Progenitor cell of endocrine pancreas (in vitro differentiated cells): ENCODE results near the gene FXYD4. TPM values are rescaled to one million over a fixed set of nuclear protein-coding genes. Genes with fewer than 3 reads are reported as not detected.
"Not testable (repeated sequence)": the region's sequence is repeated elsewhere in the genome, so short reads cannot be mapped to it uniquely, and the experiment has no call there.

Source experiments
- DNase-seq: peaks from one replicate; pipeline ENCODE4 v3.0.0; 2021; ENCODE audit warnings: low spot score; ENCODE audit not compliant: unreplicated experiment
- H3K27ac Mint-ChIP-seq: 2 replicates; pipeline ENCODE4 v1.8.0; 2021; ENCODE audit warnings: mild to moderate bottlenecking, moderate library complexity, mixed read lengths
- H3K27me3 Mint-ChIP-seq: 2 replicates; pipeline ENCODE4 v1.8.0; 2021; ENCODE audit warnings: mixed read lengths
- H3K36me3 Mint-ChIP-seq: 2 replicates; pipeline ENCODE4 v1.8.0; 2022; ENCODE audit warnings: mixed read lengths; ENCODE audit not compliant: insufficient read depth
- H3K4me1 Mint-ChIP-seq: 2 replicates; pipeline ENCODE4 v1.8.0; 2021; ENCODE audit warnings: low read depth, mixed read lengths
- H3K4me3 Mint-ChIP-seq: 2 replicates; pipeline ENCODE4 v1.8.0; 2021; ENCODE audit warnings: low read depth, mild to moderate bottlenecking, moderate library complexity, mixed read lengths
- H3K9me3 Mint-ChIP-seq: 2 replicates; pipeline ENCODE4 v1.8.0; 2021; ENCODE audit warnings: low read depth, mixed read lengths
- total RNA-seq: library from RNA; stranded (reverse); gene quantifications from 2 replicates; pipeline ENCODE4 v1.2.1, GENCODE V29; 2021
- TF ChIP-seq, protein P1 (sequence below): fragments of 200-600 bp; sonication (generic); IDR thresholded peaks from one replicate; pipeline ENCODE4 v1.5.0; 2021; ENCODE audit warnings: antibody characterized with exemption, mild to moderate bottlenecking; ENCODE audit not compliant: unreplicated experiment

FXYD4 gene
- total RNA-seq, 1 donor from 2014 or later: not detected

DNA sequence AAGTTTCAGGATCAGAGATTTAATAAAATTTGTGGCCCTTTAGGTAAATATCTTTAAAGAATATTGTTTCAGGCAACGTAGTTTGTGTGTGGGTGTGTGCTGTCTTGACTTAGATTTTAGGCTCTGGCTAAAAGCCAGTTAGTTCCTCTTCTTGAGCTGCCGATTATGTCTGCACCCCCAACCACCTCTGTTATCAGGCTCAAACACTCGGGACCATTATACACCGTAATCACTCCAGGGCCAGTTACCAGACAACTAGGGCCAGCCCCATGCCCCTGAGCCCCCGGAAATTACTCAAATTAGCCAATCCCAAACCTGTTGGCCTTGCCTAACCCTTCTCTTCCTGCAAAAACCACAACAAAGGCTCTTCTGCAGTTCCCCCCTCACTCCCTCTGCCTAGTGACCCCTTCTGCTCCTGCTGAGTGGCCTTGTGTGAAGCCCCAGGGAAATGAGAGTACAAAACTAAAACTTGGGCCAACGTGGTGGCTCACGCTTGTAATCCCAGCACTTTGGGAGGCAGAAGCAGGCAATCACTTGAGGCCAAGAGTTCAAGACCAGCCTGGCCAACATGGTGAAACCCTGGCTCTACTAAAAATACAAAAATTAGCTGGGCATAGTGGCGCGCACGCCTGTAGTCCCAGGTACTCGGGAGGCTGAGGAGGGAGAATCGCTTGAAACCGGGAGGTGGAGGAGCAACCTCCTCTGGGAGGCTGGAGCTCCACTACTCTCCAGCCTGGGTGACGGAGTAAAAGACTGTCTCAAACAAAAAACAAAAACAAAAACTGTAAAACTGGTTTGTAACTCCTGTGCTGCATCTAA, 46.7 kb downstream of the FXYD4 start:
- Mint-ChIP-seq H3K4me1 (peaks cover 5% of the 10 kb centered on the region), H3K36me3 (no peaks in the 10 kb centered on the region), H3K4me3 (no peak overlapping the region), H3K27ac (peak overlapping the region; percentile 54), H3K9me3 (no peaks in the 10 kb centered on the region), H3K27me3 (no peaks in the 10 kb centered on the region)
- DNase-seq: no peak
- TF ChIP-seq, protein P1, sequence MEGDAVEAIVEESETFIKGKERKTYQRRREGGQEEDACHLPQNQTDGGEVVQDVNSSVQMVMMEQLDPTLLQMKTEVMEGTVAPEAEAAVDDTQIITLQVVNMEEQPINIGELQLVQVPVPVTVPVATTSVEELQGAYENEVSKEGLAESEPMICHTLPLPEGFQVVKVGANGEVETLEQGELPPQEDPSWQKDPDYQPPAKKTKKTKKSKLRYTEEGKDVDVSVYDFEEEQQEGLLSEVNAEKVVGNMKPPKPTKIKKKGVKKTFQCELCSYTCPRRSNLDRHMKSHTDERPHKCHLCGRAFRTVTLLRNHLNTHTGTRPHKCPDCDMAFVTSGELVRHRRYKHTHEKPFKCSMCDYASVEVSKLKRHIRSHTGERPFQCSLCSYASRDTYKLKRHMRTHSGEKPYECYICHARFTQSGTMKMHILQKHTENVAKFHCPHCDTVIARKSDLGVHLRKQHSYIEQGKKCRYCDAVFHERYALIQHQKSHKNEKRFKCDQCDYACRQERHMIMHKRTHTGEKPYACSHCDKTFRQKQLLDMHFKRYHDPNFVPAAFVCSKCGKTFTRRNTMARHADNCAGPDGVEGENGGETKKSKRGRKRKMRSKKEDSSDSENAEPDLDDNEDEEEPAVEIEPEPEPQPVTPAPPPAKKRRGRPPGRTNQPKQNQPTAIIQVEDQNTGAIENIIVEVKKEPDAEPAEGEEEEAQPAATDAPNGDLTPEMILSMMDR: no peak

- TF ChIP-seq, protein P1: no peak
- peak overlapping the region; percentile 8 for H3K4me3 Mint-ChIP-seq
- no peaks in the 10 kb centered on the region for H3K9me3 Mint-ChIP-seq
- H3K4me1 Mint-ChIP-seq: peaks cover 5% of the 10 kb centered on the region
- H3K27me3 Mint-ChIP-seq: no peaks in the 10 kb centered on the region
- no peak for DNase-seq
- H3K36me3 Mint-ChIP-seq: peaks cover 2% of the 10 kb centered on the region
- peak overlapping the region; percentile 86 for H3K27ac Mint-ChIP-seq
These were observed 48.5 kb downstream of the FXYD4 start for GRCh38 chr10:43419997-43420368.

DNA sequence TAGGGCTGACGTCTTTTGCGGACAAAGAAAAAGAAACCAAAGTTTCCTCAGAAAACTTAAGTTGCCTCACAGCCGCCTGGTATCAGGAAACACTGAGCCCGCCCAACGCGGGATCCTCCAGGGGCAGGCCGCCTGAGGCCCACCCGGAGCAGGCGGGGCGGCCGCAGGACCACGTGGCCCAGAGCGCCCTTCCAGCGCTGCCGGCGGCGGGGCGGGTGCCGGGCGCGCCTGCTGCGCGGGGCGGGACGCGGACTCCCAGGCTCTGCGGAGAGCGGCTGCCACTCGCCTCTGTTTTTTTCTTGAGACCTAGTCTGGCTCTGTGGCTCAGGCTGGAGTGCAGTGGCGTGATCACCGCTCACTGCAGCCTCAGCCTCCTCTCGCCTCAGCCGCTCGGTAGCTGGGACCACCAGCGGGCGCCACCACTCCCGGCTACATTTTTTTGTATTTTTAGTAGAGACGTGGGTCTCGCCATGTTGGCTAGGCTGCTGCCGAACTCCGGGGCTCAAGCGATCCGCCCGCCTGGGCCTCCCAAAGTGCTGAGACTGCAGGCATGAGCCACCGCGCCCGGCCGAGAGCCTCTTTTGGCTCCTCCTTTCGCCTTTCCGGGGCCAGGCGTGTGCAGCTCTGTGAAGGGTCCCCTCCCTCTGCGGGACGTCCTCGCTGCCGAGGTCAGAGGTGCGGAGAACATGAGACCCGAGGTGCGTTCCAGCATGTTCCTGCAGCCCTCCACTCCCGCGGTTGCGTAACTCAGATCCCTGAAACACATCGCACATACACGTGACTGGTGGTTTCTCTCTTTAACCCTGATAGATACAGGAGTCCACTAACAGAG, 49.1 kb downstream of the FXYD4 start:
- Mint-ChIP-seq H3K9me3 (no peaks in the 10 kb centered on the region), H3K4me1 (peaks cover 5% of the 10 kb centered on the region), H3K27ac (peak overlapping the region; percentile 97), H3K27me3 (no peaks in the 10 kb centered on the region), H3K36me3 (peaks cover 2% of the 10 kb centered on the region), H3K4me3 (peak overlapping the region; percentile 80)
- DNase-seq: peak; percentile 65
- TF ChIP-seq, protein P1: peak; percentile 44

GRCh38 chr10:43421201-43421507, 49.7 kb downstream of the FXYD4 start:
- H3K4me3 Mint-ChIP-seq: peak overlapping the region; percentile 80
- no peak for DNase-seq
- H3K27me3 Mint-ChIP-seq: no peaks in the 10 kb centered on the region
- H3K9me3 Mint-ChIP-seq: no peaks in the 10 kb centered on the region
- peak overlapping the region; percentile 97 for H3K27ac Mint-ChIP-seq
- H3K4me1 Mint-ChIP-seq: peaks cover 5% of the 10 kb centered on the region
- TF ChIP-seq, protein P1: no peak
- H3K36me3 Mint-ChIP-seq: peaks cover 2% of the 10 kb centered on the region

GRCh38 chr10:43421519-43421918, 50.1 kb downstream of the FXYD4 start:
- Mint-ChIP-seq H3K27me3 (no peaks in the 10 kb centered on the region), H3K27ac (no peak overlapping the region), H3K9me3 (no peaks in the 10 kb centered on the region), H3K36me3 (peaks cover 2% of the 10 kb centered on the region), H3K4me3 (no peak overlapping the region), H3K4me1 (peaks cover 5% of the 10 kb centered on the region)
- TF ChIP-seq, protein P1: no peak
- no peak for DNase-seq

GRCh38 chr10:43421944-43422343, 50.5 kb downstream of the FXYD4 start:
- DNase-seq, H3K36me3 Mint-ChIP-seq, H3K4me1 Mint-ChIP-seq, H3K27me3 Mint-ChIP-seq, H3K27ac Mint-ChIP-seq, H3K9me3 Mint-ChIP-seq, H3K4me3 Mint-ChIP-seq: not testable (repeated sequence)
